Activated gamma-delta T cell treated with Interleukin-2 at 50 U/mL for 16 hours (primary cell): ENCODE data around the gene CFLAR.
A peak's percentile ranks its signal among the peaks of the same experiment; 100 is the strongest.

Experiments used
- DNase-seq: peaks from one replicate; pipeline ENCODE4 v3.0.0-alpha.2; 2020

CFLAR gene

GRCh38 chr2:201116115-201116958 lies at the start of gene CFLAR:
TSS of gene CFLAR (plus strand) at chr2:201116164. CDS start at chr2:201129866, 13,702 bp downstream.
- DNase-seq: peak; percentile 83

DNA sequence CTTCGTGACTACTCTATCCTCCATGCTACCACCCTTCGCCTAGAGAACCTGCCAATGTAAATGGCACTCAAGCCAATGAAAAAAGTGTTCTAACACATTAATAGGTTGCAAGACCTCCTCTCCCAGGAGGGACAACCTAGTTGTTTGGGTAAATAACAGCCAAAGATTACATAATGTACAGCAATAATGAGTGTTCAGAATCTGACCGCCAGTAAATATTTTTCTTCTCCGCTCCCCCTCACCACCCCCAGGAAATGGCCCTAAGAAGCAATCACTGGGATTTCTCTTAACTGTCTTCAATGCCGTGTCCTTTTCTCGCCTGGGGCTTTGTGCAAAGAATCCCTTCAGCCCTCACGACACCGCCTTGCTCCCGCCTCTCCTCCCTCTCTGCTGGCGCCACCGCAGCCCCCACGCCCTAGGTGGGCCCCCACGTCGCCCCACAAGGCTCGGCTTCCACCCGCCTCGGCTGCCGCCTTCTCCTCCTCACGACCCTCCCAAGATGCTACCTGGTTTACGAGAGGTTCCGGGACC lies 45.0 kb upstream of the CFLAR start:
- DNase-seq: no peak

DNA sequence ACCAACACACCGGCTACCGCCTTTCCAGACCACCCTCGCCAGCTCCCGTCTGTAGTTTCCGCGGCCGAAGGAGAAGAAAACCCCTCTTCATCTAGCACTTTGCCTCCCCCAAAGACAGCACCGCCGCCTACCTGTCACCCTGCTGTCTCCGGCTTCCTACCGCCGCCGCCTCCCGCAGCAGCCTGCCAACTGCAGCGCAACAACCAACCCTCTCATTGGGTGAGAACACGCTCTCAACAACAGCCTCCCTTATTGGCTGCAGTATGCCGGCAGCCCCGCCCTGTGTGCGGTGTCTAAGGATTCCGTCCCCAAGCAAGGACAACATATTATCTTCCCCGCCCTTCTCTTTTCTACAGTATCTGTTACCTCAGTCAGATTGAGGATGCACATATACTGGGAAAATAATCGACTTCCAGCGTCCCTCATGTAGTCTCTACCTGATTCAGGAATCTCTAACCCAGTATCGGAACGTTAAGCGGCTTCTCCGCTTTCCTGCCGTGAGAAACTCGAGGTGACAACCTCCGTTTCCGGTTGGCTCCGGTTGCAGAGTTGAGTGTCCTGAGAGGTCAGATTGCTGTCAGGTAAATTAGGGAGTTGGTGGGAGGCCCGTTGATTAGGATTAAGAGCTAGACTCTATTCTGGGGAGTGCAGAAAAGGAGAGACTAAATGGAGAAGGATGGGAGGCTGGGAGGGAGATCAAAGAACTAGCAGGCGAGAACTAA lies 44.3 kb upstream of the CFLAR start, which contains the start of the genes HYCC2 and NDUFB3:
HYCC2 (minus strand) TSS at position 193 of the 722 bp plus-strand sequence. CDS start 47,662 bp downstream, outside the sequence.
NDUFB3 (plus strand) TSS at position 523 of the 722 bp plus-strand sequence. CDS start 6,882 bp downstream, outside the sequence.
- DNase-seq: peak; percentile 89

GRCh38 chr2:201072201-201072530 lies 43.8 kb upstream of the CFLAR start:
- no peak for DNase-seq

GRCh38 chr2:201073071-201073470 lies 42.9 kb upstream of the CFLAR start:
- no peak for DNase-seq

DNA sequence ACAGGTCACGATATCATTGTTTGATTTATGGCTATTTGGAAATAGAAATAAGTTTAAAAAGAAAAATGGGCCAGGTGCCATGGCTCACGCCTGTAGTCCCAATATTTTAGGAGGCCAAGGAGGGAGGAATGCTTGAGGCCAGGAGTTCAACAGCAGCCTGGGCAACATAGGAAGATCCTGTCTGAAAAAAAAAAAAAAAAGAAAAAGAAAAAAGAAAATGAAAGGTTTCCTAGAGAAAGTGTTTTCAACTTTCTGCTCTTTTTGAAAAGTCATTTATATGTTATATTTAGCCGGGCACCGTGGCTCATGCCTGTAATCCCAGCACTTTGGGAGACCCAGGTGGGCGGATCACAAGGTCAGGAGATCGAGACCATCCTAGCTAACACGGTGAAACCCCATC lies 41.0 kb upstream of the CFLAR start:
- no peak for DNase-seq

- no peak for DNase-seq
These were observed 31.1 kb upstream of the CFLAR start for GRCh38 chr2:201084863-201085262.

DNA sequence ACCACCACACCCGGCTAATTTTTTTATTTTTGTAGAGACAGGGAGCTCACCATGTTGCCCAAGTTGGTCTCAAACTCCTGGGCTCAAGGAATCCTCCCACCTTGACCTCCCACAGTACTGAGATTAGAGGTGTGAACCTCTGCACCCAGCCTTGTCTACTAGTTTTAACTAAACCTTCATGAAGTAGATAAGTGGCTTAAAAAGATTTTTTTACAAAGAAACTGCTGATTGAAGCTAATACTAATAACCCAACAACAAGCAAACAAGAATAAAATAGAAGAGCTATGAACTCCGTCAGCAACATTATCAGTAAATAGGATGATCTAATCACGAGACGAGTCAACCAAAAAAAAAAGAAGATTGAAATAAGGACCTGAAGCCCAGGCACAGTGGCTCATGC lies 25.4 kb upstream of the CFLAR start:
- DNase-seq: no peak

DNA sequence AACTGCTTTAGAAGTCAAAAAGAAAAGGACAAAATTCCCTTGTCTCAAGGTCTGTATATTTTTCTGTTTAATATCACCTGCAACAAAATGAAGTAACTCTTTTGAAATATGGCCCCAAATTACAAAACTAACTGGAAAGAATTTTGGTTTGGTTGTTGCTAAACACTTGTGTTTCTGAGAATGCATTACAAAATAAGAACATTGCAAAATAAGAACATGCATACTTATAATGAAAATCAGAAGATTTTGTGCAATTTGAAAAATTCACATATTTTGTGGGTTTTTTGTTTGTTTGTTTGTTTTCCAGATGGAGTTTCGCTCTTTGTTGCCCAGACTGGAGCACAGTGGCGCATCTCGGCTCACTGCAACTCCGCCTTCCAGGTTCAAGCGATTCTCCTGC lies 22.4 kb upstream of the CFLAR start:
- DNase-seq: no peak

DNA sequence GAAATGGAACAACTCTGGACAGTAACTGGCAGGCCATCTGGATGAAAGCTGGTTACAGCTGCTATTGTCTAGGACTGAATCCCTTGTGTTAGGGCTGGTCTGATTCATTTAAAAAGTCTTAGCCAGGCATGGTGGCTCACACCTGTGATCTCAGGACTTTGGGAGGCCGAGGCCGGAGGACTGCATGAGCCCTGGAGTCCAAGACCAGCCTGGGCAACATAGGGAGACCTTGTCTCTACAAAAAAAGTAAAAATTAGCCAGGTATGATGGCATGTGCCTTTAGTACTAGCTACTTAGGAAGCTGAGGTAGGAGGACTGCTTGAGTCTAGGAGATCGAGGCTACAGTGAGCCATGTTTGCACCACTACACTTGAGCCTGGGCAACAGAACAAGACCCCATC lies 15.5 kb upstream of the CFLAR start:
- no peak for DNase-seq

GRCh38 chr2:201105759-201106158 lies 10.2 kb upstream of the CFLAR start:
- DNase-seq: no peak

DNA sequence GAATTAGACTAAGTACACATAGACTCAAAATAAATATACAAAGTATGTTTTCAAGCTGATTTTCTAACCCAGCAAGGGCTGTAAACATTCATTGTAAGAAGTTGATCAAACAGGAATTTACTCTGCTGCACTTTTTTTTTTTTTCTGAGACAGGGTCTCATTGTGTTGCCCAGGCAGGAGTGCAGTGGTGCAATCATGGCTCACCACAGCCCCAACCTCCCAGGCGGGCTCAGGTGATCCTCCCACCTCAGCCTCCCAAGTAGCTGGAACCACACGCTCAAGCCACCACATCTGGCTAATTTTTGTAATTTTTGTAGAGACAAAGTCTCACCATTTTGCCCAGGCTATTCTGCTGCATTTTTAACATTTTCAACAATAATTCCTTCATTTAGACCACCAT lies 8.3 kb upstream of the CFLAR start:
- no peak for DNase-seq

GRCh38 chr2:201108341-201108740 lies 7.6 kb upstream of the CFLAR start:
- no peak for DNase-seq

GRCh38 chr2:201109186-201109585 lies 6.8 kb upstream of the CFLAR start:
- DNase-seq: no peak

- no peak for DNase-seq
These were observed 5.3 kb upstream of the CFLAR start for GRCh38 chr2:201110615-201111014.

DNA sequence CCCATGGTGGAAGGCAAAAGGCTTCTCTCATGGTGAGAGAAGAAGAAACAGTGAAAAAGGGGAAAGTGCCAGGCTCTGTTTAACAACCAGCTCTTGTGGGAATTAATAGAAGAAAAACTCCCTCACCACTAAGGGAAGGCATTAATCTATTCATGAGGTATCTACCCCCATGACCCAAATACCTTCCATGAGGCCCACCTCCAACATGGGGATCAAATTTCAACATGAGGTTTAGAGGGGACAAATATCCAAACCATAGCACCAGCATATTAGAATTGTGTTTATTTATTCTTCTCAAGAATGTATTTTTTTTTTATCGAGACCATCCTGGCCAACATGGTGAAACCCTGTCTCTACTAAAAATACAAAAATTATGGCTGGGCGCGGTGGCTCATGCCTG lies 4.9 kb upstream of the CFLAR start:
- DNase-seq: no peak

GRCh38 chr2:201114350-201114749 lies 1.6 kb upstream of the CFLAR start:
- DNase-seq: no peak

GRCh38 chr2:201114846-201115245 lies 1.1 kb upstream of the CFLAR start:
- no peak for DNase-seq

DNA sequence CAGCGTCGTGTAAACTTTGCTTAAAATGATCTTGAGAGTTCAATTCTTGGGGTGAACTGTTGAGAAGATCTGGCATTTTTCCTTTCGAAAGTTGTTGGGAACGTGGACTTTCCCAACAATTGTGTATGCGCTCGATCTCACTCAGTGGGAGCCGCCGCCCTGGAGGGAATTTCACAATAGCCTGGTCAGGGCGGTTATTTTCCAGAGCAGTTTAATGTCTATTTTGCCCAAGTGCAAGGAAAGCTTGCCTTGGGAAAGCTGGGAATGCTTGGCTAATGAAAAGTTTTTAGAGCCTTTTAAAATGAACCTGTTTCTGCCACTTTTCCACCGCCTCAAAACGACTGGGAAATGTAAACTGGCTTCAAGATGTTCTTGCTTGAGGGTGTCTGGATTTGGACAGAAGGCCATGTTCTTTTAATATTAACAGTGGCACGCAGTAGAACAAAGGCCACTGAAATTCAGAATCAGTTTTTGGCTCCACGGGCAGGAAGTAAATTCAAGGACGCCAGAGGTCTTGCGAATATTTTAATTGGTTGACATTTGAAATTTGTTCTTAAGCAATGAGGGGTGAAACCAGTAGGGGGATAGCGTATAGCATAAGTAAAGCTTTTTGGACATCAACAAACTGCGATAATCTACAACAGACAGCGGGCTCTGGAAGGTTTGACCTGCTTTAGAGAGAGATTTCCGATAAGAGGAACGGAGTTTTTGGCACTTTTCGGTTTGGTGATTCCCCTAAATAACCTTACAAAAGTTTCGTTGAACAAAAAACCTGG lies 1.2 kb downstream of the CFLAR start:
- DNase-seq: peak; percentile 35

GRCh38 chr2:201117735-201118094 lies 1.8 kb downstream of the CFLAR start:
- peak; percentile 35 for DNase-seq

GRCh38 chr2:201118121-201118960 lies 2.4 kb downstream of the CFLAR start:
- peak; percentile 85 for DNase-seq
